Measurements from ENCODE around the gene EHD2.
"Not testable (repeated sequence)": the region's sequence is repeated elsewhere in the genome, so short reads cannot be mapped to it uniquely, and the experiment has no call there.

The EHD2 gene

GRCh38 chr19:47714855-47715254 lies 1.6 kb downstream of the EHD2 start:
- DNase-seq (ENCODE audit: low spot score), result not testable (repeated sequence)

- no peak for DNase-seq (ENCODE audit: low spot score)
Measured at GRCh38 chr19:47716270-47716937, 3.2 kb downstream of the EHD2 start.

DNA sequence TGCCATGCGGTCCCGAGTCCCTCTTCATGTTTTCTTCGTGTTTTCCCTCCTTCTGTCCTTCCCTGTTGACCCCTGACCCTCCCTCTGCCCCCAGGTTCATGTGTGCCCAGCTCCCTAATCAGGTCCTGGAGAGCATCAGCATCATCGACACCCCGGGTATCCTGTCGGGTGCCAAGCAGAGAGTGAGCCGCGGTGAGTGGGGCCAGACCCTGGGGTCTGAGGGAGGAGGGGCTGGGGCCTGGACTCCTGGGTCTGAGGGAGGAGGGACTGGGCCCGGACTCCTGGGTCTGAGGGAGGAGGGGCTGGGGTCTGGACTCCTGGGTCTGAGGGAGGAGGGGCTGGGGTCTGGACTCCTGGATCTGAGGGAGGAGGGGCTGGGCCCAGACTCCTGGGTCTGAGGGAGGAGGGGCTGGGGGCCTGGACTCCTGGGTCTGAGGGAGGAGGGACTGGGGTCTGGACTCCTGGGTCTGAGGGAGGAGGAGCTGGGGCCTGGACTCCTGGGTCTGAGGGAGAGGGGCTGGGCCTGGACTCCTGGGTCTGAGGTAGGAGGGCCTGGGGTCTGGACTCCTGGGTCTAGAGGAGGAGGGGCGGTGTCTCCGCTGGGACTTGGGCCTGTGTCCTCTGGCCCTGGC lies 5.3 kb downstream of the EHD2 start:
- not testable (repeated sequence) for DNase-seq (ENCODE audit: low spot score)

DNA sequence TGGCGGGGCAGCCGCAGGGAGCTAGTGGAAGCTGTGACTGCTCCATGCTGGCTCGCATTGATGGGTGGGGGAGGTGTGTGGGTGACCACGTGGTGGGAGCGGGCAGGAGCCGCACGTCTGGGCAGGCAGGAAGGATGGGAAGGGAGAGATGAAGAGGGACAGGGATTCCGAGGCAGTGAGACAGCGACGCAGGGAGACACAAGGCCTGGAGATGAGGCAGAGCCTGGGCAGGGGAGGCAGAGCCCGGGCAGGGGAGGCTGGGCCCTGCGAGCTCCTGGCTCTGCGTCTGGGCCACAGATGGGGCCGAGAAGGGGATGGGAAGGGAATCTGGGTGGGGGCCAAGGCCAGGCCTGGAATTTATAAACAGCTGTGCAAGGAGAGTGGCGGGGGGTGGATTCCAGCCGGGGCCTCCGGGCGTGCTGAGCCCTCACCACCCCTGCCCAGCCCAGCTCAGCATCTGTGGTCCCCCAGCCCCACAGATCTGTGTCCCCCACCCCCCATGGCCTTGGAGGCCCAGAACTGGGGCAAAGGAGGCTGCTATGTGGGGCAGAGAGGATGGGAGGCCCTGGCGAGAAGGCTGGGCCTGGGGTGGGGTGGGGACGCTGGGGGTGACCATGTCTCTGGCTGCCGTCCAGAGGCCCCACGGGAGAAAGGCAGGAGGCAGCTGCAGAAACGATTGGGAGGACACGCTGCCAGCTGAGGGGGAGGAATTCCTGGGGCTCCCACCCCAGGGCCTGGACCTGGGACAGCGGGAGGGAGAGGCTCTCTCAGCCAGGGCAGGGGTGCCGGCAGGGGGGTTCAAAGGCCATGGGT lies 6.0 kb downstream of the EHD2 start:
- no peak for DNase-seq (ENCODE audit: low spot score)

DNA sequence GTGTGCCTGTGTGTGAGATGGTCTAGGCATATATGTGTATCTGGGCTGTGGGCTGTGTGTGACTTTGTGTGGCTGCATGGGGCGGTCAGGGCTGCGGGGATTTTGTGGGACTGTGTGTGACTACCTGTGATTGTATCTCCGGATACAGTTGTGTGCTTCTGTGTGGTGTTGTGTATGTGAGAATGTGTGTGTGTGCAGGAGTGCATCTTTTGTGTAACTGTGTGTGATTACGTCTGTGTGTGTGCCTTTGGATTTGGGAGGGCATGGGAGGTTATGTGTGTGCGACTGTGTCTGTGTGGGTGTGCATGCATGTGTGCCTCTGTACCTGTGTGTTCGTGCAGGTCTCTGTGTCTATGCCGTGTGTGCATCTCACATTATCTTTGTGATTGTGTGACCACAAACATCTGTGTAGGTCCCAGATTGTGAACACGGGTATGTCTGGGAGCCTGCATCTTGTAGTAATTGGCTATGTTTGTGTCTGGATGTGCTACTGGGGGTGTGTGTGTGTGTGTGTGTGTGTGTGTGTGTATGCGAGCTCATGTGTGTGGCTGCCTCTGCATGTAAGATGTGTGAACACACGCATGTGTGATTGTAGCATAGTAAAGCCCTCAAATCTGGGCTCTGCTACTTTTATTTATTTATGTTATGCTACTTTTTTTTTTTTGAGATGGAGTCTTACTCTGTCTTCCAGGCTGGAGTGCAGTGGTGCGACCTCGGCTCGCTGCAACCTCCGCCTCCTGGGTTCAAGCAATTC lies 7.6 kb downstream of the EHD2 start:
- no peak for DNase-seq (ENCODE audit: low spot score)

DNA sequence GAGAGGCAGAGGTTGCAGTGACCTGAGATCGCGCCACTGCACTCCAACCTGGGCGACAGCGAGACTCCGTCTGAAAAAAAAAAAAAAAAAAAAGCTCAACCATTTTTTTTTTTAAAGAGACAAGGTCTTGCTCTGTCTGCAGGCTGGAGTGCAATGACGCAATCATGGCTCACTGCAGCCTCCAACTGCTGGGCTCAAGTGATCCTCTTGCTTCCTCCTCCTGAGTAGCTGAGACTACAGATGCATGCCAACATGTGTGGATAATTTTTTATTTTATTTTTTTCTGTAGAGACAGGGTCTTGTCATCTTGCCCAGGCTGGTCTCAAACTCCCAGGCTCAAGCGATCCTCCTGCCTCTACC lies 10.3 kb downstream of the EHD2 start:
- peak; percentile 49 for DNase-seq (ENCODE audit: low spot score)

- no peak for DNase-seq (ENCODE audit: low spot score)
Measured at GRCh38 chr19:47725759-47726401, 12.7 kb downstream of the EHD2 start.

GRCh38 chr19:47726467-47726866 lies 13.2 kb downstream of the EHD2 start:
- DNase-seq (ENCODE audit: low spot score), result no peak

- not testable (repeated sequence) for DNase-seq (ENCODE audit: low spot score)
Measured at GRCh38 chr19:47728295-47728694, 15.1 kb downstream of the EHD2 start.

GRCh38 chr19:47729468-47729798 lies 16.2 kb downstream of the EHD2 start:
- no peak for DNase-seq (ENCODE audit: low spot score)

GRCh38 chr19:47729799-47730520 lies 16.7 kb downstream of the EHD2 start:
- no peak for DNase-seq (ENCODE audit: low spot score)

- no peak for DNase-seq (ENCODE audit: low spot score)
Measured at GRCh38 chr19:47730521-47730889, 17.3 kb downstream of the EHD2 start.

- DNase-seq (ENCODE audit: low spot score), result no peak
Measured at GRCh38 chr19:47730910-47731309, 17.7 kb downstream of the EHD2 start.

DNA sequence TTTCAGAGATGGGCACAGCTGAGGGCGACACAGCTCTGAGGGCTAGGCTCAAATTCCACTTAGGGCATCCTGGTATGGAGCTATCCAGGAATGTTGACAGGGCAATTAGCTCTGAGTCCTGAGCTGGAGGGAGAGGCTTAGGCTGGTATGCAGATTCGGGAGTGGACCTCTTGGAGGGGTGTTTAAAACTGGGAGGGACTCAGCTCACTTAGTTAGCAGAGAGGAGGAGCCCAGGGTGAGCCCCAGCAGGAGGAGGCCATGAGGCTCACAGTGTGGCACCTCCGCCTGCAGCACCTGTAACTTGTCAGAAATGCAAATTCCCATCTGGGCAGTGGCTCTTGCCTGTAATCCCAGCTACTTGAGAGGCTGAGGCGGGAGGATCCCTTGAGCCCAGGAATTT lies 21.9 kb downstream of the EHD2 start:
- DNase-seq (ENCODE audit: low spot score), result no peak

DNA sequence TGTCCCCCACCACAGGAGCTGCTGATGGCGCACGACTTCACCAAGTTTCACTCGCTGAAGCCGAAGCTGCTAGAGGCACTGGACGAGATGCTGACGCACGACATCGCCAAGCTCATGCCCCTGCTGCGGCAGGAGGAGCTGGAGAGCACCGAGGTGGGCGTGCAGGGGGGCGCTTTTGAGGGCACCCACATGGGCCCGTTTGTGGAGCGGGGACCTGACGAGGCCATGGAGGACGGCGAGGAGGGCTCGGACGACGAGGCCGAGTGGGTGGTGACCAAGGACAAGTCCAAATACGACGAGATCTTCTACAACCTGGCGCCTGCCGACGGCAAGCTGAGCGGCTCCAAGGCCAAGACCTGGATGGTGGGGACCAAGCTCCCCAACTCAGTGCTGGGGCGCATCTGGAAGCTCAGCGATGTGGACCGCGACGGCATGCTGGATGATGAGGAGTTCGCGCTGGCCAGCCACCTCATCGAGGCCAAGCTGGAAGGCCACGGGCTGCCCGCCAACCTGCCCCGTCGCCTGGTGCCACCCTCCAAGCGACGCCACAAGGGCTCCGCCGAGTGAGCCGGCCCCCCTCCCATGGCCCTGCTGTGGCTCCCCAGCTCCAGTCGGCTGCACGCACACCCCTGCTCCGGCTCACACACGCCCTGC lies 27.8 kb downstream of the EHD2 start:
- no peak for DNase-seq (ENCODE audit: low spot score)

- no peak for DNase-seq (ENCODE audit: low spot score)
Measured at GRCh38 chr19:47741544-47742140, 28.4 kb downstream of the EHD2 start.

GRCh38 chr19:47742634-47743033 lies 29.4 kb downstream of the EHD2 start:
- DNase-seq (ENCODE audit: low spot score), result no peak

- DNase-seq (ENCODE audit: low spot score), result peak; percentile 97
Measured at GRCh38 chr19:47745010-47745901, 32.0 kb downstream of the EHD2 start, which contains the start of gene NOP53. TSS of gene NOP53 (plus strand) at chr19:47745546. CDS start at chr19:47745560, 14 bp downstream.

DNA sequence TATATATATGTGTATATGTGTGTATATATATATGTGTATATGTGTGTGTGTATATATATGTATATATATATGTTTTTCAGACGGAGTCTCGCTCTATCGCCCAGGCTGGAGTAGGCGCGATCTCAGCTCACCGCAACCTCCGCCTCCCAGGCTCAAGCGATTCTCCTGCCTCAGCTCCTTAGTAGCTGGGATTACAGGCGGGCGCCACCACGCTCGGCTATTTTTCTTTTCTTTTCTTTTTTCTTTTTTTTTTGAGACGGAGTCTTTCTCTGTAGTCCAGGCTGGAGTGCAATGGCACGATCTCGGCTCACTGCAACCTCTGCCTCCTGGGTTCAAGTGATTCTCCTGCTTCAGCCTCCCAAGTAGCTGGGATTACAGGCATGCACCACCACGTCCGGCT lies 32.9 kb downstream of the EHD2 start:
- not testable (repeated sequence) for DNase-seq (ENCODE audit: low spot score)

All from NAMALWA (cell line).